GM12878 (cell line): Measurements from ENCODE around the gene METTL23.

Source experiments
- CTCF ChIP-seq, 3 experiments: IDR thresholded peaks in 2 of 3; conservative IDR thresholded peaks in 1 of 3; 2 replicates each; pipeline ENCODE4 v1.5.1; 2011; ENCODE audit warnings: low read depth in 3 of 3, low read length in 3 of 3, mild to moderate bottlenecking in 3 of 3, control low read depth in 2 of 3, moderate library complexity in 2 of 3, inconsistent platforms in 1 of 3, mixed read lengths in 1 of 3; ENCODE audit not compliant: control insufficient read depth in 2 of 3, insufficient read depth in 1 of 3; ENCODE audit errors: extremely low read depth in 1 of 3
- DPF2 ChIP-seq: fragments of 450-650 bp; IDR thresholded peaks from 2 replicates; pipeline ENCODE4 v1.6.1; 2017; ENCODE audit warnings: mild to moderate bottlenecking
- JUNB ChIP-seq: IDR thresholded peaks from 2 replicates; pipeline ENCODE4 v1.6.1; 2016; ENCODE audit warnings: antibody characterized with exemption, mild to moderate bottlenecking
- MTA2 ChIP-seq: fragments of 450-650 bp; IDR thresholded peaks from 2 replicates; pipeline ENCODE4 v1.6.1; 2016; ENCODE audit warnings: low read depth, mild to moderate bottlenecking, moderate library complexity
- NR2F1 ChIP-seq: fragments of 450-650 bp; conservative IDR thresholded peaks from 2 replicates; pipeline ENCODE4 v1.6.1; 2017; ENCODE audit warnings: mild to moderate bottlenecking
- NRF1 ChIP-seq: conservative IDR thresholded peaks from 2 replicates; pipeline ENCODE4 v1.6.1; 2011; ENCODE audit warnings: mild to moderate bottlenecking, low read depth, low read length, improper control_type of control experiment
- POLR2A ChIP-seq: IDR thresholded peaks from 2 replicates; pipeline ENCODE4 v1.6.1; 2011; ENCODE audit warnings: low read depth, mild to moderate bottlenecking, low read length
- TAF1 ChIP-seq: IDR thresholded peaks from 2 replicates; pipeline ENCODE4 v1.6.1; 2011; ENCODE audit warnings: mild to moderate bottlenecking, low read depth, low read length, borderline replicate concordance
- TBL1XR1 ChIP-seq: IDR thresholded peaks from 2 replicates; pipeline ENCODE4 v1.6.1; 2012; ENCODE audit warnings: low read depth, low read length, improper control_type of control experiment
- USF2 ChIP-seq: IDR thresholded peaks from 2 replicates; pipeline ENCODE4 v1.6.1; 2011; ENCODE audit warnings: low read depth, low read length, improper control_type of control experiment, borderline replicate concordance

- TF ChIP-seq CTCF (IDR thresholded peaks at IDR 0.05 in 2 of 3, conservative IDR thresholded peaks at IDR 0.05 in 1 of 3; ENCODE audit: control insufficient read depth in 2 of 3, extremely low read depth in 1 of 3, insufficient read depth in 1 of 3, low read depth in 3 of 3, low read length in 3 of 3) (no peak), MTA2 (no peak), DPF2 (no peak), TAF1 (no peak), POLR2A (no peak), NRF1 (no peak), TBL1XR1 (no peak), NR2F1 (no peak), JUNB (no peak), USF2 (no peak)
These were observed 13.9 kb downstream of the METTL23 start for GRCh38 chr17:76740329-76741118.
